T-helper 2 cell treated with Interferon-gamma antibody and Interleukin-4, amounts not matched to agents 100 ng/mL and 5 ng/mL, for 36 hours (primary cell): Measurements from ENCODE around the gene LINC01488. TPM values are rescaled to one million over a fixed set of nuclear protein-coding genes. Genes with fewer than 3 reads are reported as not detected.

ENCODE experiments used
- intact Hi-C: fragments of 100-400 bp; cut with micrococcal nuclease; formaldehyde crosslinking; loops from one replicate; pipeline ENCODE4 v1.15.1; 2023
- total RNA-seq: library from RNA; stranded (reverse); gene quantifications from 2 replicates; pipeline ENCODE4 v1.2.3, GENCODE V29; 2022

The LINC01488 gene
- total RNA-seq, 1 donor from 2014 or later, result not detected

- intact Hi-C loops, result no loop called here
Measured at GRCh38 chr11:69476509-69476961, 4.9 kb upstream of the LINC01488 start.

GRCh38 chr11:69477086-69477485 is 4.4 kb upstream of the LINC01488 start:
- intact Hi-C loops, result no loop called here

GRCh38 chr11:69479591-69480271 is 1.7 kb upstream of the LINC01488 start:
- intact Hi-C loops, result no loop called here

- intact Hi-C loops, result no loop called here
Measured at GRCh38 chr11:69480547-69481392, 693 bp upstream of the LINC01488 start.

GRCh38 chr11:69482322-69482721 is 859 bp downstream of the LINC01488 start:
- intact Hi-C loops, result no loop called here

- intact Hi-C loops, result no loop called here
Measured at GRCh38 chr11:69483170-69483569, 1.7 kb downstream of the LINC01488 start.

- intact Hi-C loops, result no loop called here
Measured at GRCh38 chr11:69483691-69484426, 2.4 kb downstream of the LINC01488 start.

GRCh38 chr11:69484427-69485259 is 3.2 kb downstream of the LINC01488 start:
- intact Hi-C loops, result no loop called here

GRCh38 chr11:69485337-69486041 is 4.0 kb downstream of the LINC01488 start:
- intact Hi-C loops, result no loop called here

- intact Hi-C loops, result no loop called here
Measured at GRCh38 chr11:69486056-69486772, 4.8 kb downstream of the LINC01488 start.

GRCh38 chr11:69486773-69487291 is 5.4 kb downstream of the LINC01488 start:
- intact Hi-C loops, result no loop called here

GRCh38 chr11:69487391-69487790 is 5.9 kb downstream of the LINC01488 start:
- intact Hi-C loops, result no loop called here

- intact Hi-C loops, result no loop called here
Measured at GRCh38 chr11:69487849-69488542, 6.5 kb downstream of the LINC01488 start.

GRCh38 chr11:69488543-69488940 is 7.1 kb downstream of the LINC01488 start:
- intact Hi-C loops, result no loop called here

- intact Hi-C loops, result no loop called here
Measured at GRCh38 chr11:69489031-69489745, 7.7 kb downstream of the LINC01488 start.

GRCh38 chr11:69489746-69490365 is 8.4 kb downstream of the LINC01488 start:
- intact Hi-C loops, result no loop called here

- intact Hi-C loops, result no loop called here
Measured at GRCh38 chr11:69490516-69490915, 9.1 kb downstream of the LINC01488 start.
